ENCODE results near the gene FAM200B. TPM values are rescaled to one million over a fixed set of nuclear protein-coding genes. Genes with fewer than 3 reads are reported as not detected.
A peak's percentile ranks its signal among the peaks of the same experiment; 100 is the strongest.

The FAM200B gene
- polyA plus RNA-seq, 10 donors = 27.3 to 37.1 (median 31.4) TPM

DNA sequence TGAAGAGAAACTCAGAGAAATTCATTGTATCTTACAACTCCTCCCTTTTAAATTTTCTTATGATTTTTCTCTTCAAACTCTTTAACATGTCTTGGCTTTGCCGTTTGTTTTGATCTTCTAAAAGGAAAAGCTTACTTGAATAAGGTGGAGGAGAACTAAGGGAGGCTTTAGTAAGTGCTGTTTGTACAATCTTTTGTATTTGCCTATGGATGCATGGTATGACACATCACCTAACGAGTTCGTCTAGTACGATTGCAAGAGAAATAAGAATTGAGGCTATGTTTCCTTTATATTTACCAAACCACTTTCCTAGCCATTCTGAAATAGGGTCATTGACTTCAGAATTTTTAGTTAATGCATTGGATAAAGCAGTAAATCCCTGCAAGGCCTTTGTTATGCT lies 12.8 kb downstream of the FAM200B start:
- DNase-seq = no peak

DNA sequence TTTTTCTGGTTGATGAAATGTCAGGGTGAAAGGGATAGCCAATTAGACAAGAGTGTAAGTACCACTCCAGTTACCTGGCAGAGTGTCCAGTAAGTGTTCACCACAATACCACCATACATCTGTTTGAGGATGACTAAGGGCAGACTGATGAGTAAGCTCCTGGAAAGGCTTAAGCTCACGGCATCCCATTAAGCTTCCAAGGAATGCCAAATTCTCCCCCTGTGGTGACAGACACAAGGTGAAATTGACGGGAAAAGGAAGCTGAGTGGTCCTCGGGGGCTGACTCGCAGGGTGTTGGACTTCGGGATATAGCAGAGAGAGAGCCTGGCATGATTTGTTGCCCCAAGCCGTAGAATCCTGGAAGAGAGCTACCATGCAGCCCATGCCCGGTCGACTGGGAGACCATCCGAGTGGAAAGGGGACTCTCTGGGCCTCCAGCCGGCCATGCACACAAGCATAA lies 13.6 kb downstream of the FAM200B start:
- peak in 1 of 3 donors; percentile 97 for DNase-seq

DNA sequence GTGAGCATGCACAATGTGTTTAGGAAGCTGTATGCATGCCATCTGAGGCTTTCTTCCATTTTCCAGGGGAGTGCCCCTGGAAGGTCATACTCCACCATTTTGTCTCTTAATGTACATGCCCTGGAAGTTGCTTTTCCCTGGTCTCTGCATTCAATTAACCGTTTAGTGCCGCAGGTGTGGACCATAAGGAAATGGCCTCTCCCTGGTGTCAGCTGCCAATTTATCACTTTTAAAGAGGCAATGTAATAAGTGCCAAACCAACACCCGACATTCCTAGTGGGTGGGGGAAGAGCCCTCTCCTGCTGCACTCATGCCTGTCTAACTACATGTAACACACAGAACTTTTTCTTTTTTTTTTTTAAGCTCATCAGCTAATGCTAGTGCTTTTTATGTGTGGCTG lies 14.1 kb downstream of the FAM200B start:
- no peak for DNase-seq

DNA sequence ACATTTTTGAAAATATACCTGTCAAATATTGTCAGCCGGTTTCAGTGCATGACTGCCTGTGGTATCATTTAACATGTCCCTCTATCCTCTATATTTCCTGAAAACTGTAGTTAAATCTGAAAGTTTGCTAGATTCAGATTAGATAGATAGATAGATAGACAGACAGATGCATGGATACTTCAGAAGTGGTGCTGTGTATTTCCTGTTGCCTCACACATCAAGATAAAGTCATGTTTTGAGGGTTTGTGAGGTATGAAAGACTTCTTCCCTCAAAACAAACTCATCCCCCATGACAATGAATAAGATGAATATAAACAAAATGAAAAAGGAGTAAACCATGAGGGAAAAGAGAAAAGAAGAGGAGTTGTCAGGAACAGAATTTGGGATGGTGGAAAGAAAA lies 15.2 kb downstream of the FAM200B start:
- no peak for DNase-seq

DNA sequence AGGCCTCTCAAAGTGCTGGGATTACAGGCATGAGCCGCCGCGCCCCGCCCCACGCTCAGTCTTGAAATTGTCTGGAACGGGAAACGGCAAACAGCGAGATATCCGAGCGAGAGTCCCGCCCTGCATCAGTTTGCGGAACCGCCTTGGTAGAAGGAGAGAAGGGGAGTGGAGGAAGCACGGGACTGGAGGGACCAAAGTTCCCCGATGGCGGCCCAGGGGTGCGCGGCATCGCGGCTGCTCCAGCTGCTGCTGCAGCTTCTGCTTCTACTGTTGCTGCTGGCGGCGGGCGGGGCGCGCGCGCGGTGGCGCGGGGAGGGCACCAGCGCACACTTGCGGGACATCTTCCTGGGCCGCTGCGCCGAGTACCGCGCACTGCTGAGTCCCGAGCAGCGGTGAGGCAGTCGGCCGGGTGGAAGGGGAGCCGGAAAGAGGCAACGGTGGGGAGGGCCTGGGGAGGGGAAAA lies 21.3 kb downstream of the FAM200B start, which contains the start of gene BST1:
BST1 (plus strand) TSS at position 125 of the 463 bp plus-strand sequence; CDS start at position 205, 80 bp downstream.
- peak in 2 of 3 donors; percentile 62 to 87 for DNase-seq

DNA sequence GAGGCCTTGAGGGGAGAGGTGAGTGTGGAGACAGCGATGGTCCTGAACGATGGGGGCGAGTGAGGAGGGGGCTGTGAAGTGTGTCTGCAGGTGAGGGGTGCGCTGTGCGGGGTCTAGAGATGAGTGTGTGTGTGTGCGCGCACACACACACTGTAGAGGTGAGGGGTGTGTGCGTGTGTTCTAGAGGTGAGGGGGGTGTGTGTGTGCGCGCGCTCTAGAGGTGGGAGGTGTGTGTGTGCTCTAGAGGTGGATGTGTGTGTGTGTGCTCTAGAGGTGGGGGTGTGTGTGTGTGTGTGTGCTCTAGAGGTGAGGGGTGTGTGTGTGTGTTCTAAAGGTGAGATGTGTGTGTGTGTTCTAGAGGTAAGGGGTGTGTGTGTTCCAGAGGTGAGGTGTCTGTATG lies 21.8 kb downstream of the FAM200B start:
- DNase-seq = no peak

DNA sequence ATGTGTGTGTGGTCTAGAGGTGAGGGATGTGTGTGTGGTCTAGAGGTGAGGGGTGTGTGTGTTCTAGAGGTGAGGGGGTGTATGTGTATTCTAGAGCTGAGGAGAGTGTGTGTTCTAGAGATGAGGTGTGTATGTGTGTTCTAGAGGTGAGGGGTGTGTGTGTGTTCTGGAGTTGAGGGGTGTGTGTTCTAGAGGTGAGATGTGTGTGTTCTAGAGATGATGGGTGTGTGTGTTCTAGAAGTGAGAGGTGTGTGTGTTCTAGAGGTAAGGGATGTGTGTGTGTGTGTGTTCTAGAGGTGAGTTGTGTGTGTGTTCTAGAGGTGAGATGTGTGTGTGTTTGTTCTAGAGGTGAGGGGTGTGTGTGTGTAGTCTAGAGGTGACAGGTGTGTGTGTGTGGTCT lies 22.5 kb downstream of the FAM200B start:
- no peak for DNase-seq

DNA sequence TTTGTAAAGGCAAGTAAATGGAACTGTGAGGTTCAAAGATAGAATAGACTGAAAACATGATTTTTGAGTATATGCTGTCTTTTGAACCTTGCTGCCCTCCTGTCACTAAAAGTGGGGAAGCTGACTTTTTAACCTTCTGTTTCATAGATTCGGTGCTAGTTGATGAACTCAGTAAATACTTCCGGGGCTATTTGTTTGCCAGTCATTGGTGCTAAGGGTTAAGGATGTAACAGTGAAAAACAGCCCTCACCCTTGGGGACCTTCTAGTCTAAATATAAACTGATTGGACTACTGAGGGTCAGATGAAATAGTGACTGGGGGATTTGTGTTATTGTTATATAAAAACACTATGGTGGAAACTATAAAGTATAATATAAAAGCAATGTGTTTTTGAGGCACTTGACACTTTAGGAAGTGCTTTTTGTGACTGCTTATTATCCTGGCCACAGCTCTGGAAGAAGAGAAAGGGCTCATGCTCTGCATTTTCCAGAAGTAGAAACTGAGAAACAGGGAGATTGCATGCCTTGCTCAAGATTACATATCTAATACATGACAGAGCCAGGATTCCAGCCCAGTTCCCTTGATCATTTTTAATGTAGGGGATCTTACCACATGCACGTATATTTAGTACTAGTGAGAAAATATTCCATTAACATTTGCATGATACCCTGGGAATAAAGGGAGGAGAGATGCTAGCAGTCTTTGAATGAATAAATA lies 25.2 kb downstream of the FAM200B start:
- no peak for DNase-seq

DNA sequence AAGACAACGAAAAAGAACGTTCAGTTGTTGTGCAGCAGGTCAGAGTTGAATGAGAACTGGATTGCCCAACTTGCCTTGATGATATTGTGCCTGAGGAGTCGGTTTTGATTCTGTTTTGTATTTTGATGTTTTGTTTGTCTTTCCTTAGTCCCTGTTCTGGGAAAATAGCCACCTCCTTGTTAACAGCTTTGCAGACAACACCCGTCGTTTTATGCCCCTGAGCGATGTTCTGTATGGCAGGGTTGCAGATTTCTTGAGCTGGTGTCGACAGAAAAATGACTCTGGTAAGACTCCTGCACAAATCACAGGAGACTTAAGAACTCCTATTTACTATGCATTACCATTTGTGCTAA lies 25.7 kb downstream of the FAM200B start:
- DNase-seq = no peak

DNA sequence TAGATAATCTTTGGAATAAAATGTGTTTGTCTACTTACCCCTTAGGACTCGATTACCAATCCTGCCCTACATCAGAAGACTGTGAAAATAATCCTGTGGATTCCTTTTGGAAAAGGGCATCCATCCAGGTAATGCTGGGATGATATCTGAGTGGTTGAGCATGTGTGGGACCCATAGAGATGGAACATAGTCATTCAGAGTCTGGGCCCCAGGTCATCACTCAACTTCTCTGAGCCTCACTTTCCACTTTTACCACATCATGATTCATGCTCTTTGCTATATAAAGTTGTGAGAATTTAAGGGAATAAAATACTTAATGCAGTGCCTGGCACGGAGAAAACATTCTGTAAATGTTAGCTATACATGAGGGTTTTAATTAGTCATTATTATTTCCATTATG lies 30.1 kb downstream of the FAM200B start:
- no peak for DNase-seq

DNA sequence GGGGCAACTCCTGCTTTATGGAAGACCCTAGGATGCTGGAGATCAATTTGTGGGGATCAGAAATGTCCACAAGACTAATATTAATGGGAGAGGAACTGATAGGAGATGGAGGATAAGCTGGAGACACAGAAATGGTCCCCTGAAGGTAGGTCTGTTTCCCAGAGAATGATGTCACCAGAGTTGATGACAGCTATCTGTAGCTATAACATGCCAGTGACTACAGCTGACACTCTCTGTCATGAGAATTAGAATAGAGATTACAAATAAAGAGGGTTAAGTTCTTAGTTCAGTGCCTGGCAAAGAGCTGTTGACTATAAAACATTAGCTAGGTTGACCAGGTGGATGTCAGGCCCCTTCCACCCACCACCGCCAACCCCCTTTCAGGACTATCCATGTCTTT lies 30.6 kb downstream of the FAM200B start:
- no peak for DNase-seq

DNA sequence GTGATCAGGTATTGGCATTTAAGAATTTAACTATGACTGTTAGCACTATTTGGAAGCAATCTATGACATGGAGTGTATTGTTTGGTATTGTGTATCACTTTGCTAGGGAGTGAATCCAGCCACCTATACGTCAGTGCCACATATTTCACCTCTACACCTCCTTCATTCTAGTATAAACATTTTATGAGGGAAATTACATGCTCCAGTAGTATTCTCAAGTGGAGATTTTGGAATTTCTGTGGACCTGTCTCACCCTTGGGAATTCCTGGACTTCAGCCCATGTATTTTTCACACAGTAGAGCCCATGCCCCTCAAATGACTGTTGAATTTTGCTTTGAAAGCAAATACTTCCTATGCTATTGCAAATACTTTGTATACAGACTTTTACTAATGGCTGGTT lies 32.5 kb downstream of the FAM200B start:
- DNase-seq = no peak

DNA sequence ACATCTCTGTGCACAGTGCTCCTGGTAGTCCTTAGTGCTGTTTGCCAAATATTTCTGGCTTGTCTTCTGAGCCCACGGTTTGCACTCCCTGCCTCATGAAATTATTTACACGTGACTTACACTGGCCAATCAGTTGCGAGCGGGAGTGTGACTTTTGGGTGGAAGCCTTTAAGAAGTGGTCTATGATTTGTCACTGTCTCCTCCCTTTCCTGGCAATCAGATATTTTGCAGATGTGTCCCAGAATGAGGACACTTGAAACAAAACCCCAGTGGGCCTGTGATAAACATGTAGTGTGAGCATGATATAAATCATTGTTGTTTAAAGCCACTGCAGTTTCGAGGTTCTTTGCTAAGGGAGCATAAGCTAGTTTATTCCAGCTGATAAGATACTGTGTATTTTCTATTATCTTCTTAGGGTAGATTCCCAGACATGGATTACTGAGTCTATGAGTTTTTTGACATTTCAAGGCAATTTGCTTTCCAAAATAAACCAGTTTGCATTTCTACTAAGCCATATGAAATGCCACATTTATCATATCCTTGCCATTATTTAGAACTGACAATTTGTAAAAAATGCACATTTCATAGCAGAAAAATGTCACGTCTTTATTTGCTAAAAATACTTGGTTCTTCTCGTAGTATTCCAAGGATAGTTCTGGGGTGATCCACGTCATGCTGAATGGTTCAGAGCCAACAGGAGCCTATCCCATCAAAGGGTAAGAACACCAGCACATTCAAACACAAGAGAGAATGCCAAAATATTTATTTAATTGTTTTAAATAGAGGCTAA lies 33.2 kb downstream of the FAM200B start:
- DNase-seq = peak in 1 of 3 donors; percentile 64

DNA sequence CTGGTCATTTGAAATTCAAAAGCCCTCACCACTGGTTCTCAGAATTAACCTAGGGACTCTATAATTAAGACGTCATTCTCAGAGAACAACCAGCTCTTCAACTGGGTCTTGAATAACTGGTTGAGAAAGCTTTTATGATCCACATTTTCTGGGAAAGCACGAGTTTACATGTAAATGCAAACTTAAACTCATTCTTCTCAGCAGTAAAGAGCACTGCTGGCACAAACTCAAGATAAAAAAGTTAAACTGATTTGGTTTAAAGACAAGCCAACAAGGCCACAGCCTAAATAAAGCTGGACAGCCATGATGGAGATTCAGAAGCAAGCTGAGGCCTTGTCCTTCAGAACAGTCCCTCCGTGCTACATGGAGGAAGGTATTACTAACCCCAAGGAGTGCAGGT lies 34.5 kb downstream of the FAM200B start:
- no peak for DNase-seq

DNA sequence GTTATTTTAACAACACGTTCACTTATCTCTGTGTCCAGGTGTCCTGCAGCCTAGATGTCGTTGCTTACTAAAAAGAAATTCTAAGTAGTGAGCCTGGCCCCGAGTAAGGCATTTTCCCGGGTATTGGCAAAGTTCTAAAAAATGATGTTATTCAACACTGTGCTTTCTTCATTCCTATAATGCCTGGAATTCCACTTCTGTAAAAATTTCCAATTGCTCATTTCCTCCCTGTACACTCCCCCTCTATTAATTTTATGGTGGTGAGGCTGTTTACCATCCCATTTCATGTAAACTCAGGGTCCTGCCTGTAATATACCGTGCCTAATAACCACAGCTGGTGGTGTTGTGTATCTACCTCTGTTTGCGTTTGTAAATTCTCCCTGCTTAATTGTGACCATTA lies 35.5 kb downstream of the FAM200B start:
- peak in 1 of 3 donors; percentile 23 for DNase-seq

DNA sequence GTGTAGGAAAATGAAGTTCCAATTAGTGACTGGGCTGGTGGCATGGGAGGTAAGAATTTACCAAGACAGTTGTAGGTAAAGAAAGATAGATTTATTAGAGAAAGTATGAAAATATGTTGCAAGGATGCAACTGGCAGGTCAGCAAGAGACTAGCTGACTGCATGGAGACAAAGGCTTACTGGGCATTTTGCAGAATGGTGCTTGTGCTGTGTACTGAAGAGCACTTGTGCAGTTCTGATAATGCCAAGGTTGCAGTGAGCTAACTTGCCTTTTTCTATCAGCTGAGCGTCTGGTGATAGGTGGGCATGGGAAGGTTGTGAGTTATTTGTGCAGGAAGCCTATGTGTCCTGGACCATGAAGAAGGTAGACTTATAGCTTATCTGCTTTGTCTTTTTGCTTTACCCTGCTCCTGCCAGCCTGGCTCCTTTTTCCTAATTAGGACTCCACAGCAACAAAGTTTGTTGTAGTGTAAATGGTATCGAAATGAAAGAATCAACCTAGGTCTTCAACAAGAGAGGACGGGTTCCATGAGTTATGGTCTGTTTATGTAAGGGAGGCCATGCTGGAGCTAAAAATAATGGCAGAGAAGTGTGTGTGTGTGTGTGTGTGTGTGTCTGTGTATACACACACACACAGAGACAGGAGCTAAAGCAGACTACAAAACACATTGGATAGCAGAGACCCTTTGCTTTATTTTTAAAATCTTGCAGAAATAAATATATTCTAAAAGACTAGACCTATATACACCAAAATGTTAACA lies 36.2 kb downstream of the FAM200B start:
- DNase-seq = no peak

DNA sequence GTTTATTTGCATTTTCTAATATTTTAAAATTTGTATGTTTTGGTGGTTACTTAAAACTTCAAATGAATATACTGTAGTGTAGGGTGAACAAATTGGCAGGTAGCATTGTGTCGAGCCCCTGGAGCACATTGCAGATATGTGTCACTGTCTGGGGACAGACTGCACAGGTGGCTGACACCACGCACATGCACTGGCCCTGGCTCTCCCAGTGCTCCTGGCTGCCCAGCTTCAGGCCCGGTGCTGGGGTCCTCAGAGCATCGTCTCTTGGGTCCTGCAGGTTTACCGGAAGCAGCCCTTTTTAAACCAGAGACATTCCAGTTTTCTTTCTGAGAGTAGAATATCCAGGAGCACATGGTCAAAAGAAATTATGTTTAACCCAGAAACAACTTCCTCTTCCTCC lies 36.8 kb downstream of the FAM200B start:
- DNase-seq = no peak

DNA sequence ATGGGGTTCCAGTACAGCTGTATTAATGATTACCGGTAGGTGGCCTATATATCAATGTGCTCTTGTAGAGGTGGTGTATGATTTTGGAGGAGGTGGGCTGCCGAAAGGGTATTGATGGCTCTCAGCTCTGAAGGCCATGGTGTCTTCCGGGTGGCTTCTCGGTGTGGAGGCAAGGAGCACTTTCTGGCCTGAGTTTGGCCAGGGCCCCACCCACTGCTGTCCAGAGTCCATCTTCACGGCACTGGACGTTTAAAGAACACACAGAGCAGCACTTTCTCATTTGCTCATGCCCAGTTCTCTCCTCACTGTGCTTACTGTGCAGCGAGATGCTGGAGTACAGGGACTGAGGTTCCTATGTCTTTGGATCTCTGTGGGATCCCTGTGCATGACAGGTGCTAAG lies 37.3 kb downstream of the FAM200B start:
- DNase-seq = no peak

DNA sequence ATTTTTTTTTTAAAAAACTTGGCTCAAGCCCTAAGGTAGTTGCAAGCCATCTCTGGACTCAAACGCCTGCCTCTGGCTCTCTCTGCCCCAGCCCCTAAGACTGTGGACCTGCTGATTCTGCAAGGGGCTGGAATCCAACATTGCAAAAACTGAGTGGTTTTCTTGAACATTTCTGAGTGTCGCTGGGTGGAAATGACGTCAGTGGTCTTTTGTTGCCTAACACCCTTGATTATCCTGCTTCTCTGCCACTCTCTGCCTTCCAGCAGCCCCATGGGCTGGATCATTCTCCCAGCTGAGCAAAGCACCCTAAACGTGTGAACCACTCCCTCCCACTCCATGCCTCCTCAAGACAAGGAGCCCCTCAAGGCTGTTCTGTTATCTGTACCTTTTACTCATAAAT lies 37.9 kb downstream of the FAM200B start:
- no peak for DNase-seq

DNA sequence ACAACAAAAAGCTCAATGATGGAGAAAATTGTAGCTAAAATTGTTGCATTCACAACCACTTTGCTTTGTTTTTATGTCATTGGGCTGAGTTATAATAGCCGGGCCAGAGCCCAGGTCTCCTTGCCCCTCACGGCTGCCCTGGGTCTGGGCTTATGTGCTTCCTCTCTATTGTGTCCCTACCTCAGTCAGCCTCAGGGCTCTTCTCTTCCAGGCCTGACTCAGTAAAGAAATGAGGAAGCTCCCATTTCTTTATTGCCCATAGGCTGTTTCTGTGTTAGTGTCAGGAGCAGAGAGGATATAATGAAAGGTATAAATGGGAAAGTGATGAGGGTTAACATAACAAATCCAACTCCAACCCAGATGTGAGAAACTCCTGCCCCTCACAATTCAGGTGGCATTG lies 39.2 kb downstream of the FAM200B start:
- no peak for DNase-seq

DNA sequence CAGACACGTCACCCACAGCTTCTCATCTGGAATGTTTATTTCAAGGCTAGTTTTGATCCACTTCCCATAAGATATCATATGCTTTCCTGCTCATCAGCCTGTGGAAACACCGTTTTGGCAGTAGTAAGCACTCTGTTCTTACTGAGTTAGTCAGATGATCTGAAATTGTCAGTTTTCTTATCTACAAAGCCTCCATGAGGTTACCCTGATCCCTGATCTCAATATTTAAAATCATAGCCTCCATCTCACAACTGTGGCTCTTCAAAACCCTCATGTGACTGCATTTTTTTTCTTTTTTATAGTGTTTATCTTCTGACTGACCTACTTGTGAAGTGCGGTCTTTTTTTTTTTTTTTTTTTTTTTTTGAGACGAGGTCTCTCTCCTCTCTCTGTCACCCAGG lies 44.0 kb downstream of the FAM200B start:
- no peak for DNase-seq

DNA sequence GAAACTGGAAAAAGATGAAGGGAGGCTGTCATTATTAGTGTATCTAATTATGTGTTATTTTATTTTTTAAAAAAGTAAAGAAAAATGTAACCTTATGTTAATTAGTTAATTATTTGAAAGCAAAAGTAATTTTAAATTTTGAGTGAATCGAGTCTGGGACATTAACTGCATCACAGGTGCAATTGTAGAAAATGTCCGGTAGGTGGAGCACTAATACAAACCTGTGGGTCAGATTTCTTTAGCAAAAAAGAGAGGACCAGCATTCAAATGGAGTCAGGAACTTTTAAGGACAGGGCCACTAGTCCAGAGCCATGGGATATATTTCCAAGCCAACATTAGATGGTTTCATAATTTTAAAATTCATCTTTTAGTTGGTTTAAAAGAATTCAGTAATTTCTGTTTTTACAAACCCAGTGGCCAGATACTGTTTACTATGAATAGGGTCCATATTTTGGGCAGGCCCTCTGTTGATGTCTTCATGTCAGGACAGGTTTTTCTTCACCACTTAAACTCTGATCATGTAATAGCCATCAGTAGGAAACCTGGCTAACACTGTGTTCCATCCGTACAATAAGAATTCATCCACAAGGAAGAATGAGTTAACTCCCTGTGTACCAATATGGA lies 48.4 kb downstream of the FAM200B start:
- peak; percentile 24 to 44 (median 34) for DNase-seq

Measured in muscle of back (tissue), 11 donors.